ENCODE measurements around the gene PIN1. TPM values are rescaled to one million over a fixed set of nuclear protein-coding genes. Genes with fewer than 3 reads are reported as not detected.
"Not testable (repeated sequence)": the region's sequence is repeated elsewhere in the genome, so short reads cannot be mapped to it uniquely, and the experiment has no call there.

PIN1 gene
- polyA plus RNA-seq, 3 donors = 67.4 to 79.8 (median 68.3) TPM

DNA sequence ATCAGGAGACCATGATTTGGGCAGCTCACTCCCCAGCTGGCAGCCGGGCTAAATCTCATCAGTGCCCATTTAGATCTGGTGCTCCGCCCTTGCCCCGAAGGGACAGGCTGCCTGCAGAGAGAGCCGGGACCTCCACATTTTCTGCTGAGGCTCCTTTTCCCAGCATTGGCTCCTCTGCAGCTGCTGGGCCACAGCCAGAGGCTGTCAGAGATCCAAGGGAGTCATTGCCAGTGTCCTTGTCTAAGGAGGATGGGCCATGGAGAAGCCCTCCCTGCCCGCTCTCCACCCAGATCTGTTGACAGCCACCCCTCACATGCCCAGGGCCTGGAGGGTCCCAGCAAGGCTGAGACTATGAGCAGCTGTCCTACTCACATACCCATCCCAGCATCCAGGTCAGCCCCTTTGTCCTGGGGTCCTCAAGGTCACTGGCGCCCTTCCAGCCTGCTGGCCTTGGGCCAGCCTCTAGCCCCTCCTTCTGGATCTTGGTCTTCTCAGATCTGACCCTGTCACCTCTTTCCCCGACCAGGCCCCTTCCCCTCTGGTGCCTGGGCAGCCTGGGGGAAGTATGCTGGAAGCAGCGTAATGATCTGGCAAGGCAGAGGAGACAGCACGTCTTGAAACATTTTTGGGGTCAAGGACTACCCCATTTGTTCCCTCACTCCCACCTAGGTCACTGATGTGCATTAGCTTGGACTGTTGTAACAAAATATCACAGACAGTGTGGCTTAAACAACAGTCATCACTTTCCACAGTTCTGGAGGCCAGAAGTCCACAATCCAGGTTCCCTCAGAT, 7.9 kb downstream of the PIN1 start:
- Mint-ChIP-seq H3K36me3 (peaks cover 87 to 96% of the 10 kb centered on the region in 2 donors), H3K27ac (no peak overlapping the region), H3K4me3 (no peak overlapping the region), H3K4me1 (no peaks in the 10 kb centered on the region), H3K9me3 (peaks cover 21 to 28% (median 23%) of the 10 kb centered on the region in 7 donors), H3K27me3 (ENCODE audit: low read depth in 3 of 3) (peaks cover 0 to 3% (median 0%) of the 10 kb centered on the region in 3 donors)
- no peak for DNase-seq
- H3K27me3 ChIP-seq (ENCODE audit: control insufficient read depth in 2 of 2, insufficient read depth in 2 of 2, low read length in 2 of 2) = no peaks in the 10 kb centered on the region
- peaks cover 25 to 30% of the 10 kb centered on the region in 2 donors for H3K9me3 ChIP-seq (replicated peaks in 1 of 2; ENCODE audit: control insufficient read depth in 1 of 2, insufficient read depth in 1 of 2, low read length in 2 of 2)
- H3K27ac ChIP-seq (ENCODE audit: low read depth in 1 of 2, low read length in 2 of 2) = no peak overlapping the region
- intact Hi-C loops (cut with micrococcal nuclease) = no loop called here
- no peak overlapping the region for H3K4me3 ChIP-seq (replicated peaks in 1 of 3; ENCODE audit: low read depth in 2 of 3, low read length in 3 of 3)
- no peak overlapping the region for H2AFZ ChIP-seq (ENCODE audit: insufficient read depth, low read depth, low read length, poor library complexity, severe bottlenecking)
- TF ChIP-seq, protein P1, sequence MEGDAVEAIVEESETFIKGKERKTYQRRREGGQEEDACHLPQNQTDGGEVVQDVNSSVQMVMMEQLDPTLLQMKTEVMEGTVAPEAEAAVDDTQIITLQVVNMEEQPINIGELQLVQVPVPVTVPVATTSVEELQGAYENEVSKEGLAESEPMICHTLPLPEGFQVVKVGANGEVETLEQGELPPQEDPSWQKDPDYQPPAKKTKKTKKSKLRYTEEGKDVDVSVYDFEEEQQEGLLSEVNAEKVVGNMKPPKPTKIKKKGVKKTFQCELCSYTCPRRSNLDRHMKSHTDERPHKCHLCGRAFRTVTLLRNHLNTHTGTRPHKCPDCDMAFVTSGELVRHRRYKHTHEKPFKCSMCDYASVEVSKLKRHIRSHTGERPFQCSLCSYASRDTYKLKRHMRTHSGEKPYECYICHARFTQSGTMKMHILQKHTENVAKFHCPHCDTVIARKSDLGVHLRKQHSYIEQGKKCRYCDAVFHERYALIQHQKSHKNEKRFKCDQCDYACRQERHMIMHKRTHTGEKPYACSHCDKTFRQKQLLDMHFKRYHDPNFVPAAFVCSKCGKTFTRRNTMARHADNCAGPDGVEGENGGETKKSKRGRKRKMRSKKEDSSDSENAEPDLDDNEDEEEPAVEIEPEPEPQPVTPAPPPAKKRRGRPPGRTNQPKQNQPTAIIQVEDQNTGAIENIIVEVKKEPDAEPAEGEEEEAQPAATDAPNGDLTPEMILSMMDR (IDR thresholded peaks at IDR 0.05) = no peak
- peaks cover 7% of the 10 kb centered on the region for H4K20me1 ChIP-seq (ENCODE audit: insufficient read depth, low read length)
- H3K4me2 ChIP-seq (replicated peaks; ENCODE audit: extremely low read depth, low read length, poor library complexity, severe bottlenecking) = no peak overlapping the region
- H3K79me2 ChIP-seq (ENCODE audit: insufficient read depth, low read length) = peaks cover 32% of the 10 kb centered on the region
- 95% methylated on average over 6 of the region's 9 CpGs for WGBS (ENCODE audit: insufficient coverage)
- H3K36me3 ChIP-seq (replicated peaks in 1 of 2; ENCODE audit: control insufficient read depth in 1 of 2, insufficient read depth in 2 of 2, low read length in 2 of 2) = peaks cover 93 to 100% of the 10 kb centered on the region in 2 donors
- H3K4me1 ChIP-seq (ENCODE audit: control insufficient read depth in 1 of 2, insufficient read depth in 2 of 2, low read length in 2 of 2) = no peaks in the 10 kb centered on the region
- no peak overlapping the region for H3K9ac ChIP-seq (ENCODE audit: insufficient read depth, low read length, poor library complexity, severe bottlenecking)

- H3K4me1 ChIP-seq (ENCODE audit: control insufficient read depth in 1 of 2, insufficient read depth in 2 of 2, low read length in 2 of 2); H3K27me3 Mint-ChIP-seq (ENCODE audit: low read depth in 3 of 3); H3K27me3 ChIP-seq (ENCODE audit: control insufficient read depth in 2 of 2, insufficient read depth in 2 of 2, low read length in 2 of 2); H2AFZ ChIP-seq (ENCODE audit: insufficient read depth, low read depth, low read length, poor library complexity, severe bottlenecking); DNase-seq; H3K9ac ChIP-seq (ENCODE audit: insufficient read depth, low read length, poor library complexity, severe bottlenecking); H4K20me1 ChIP-seq (ENCODE audit: insufficient read depth, low read length); H3K27ac ChIP-seq (ENCODE audit: low read depth in 1 of 2, low read length in 2 of 2); H3K27ac Mint-ChIP-seq; H3K4me1 Mint-ChIP-seq; intact Hi-C loops (cut with micrococcal nuclease); H3K4me3 Mint-ChIP-seq; H3K4me2 ChIP-seq (replicated peaks; ENCODE audit: extremely low read depth, low read length, poor library complexity, severe bottlenecking); H3K4me3 ChIP-seq (replicated peaks in 1 of 3; ENCODE audit: low read depth in 2 of 3, low read length in 3 of 3): not testable (repeated sequence)
- peaks cover 25 to 30% of the 10 kb centered on the region in 2 donors for H3K9me3 ChIP-seq (replicated peaks in 1 of 2; ENCODE audit: control insufficient read depth in 1 of 2, insufficient read depth in 1 of 2, low read length in 2 of 2)
- H3K79me2 ChIP-seq (ENCODE audit: insufficient read depth, low read length) = peaks cover 27% of the 10 kb centered on the region
- Mint-ChIP-seq H3K36me3 (peaks cover 88 to 96% of the 10 kb centered on the region in 2 donors), H3K9me3 (peaks cover 21 to 28% (median 23%) of the 10 kb centered on the region in 7 donors)
- H3K36me3 ChIP-seq (replicated peaks in 1 of 2; ENCODE audit: control insufficient read depth in 1 of 2, insufficient read depth in 2 of 2, low read length in 2 of 2) = peaks cover 93 to 100% of the 10 kb centered on the region in 2 donors
- 92% methylated on average over 7 of the region's 12 CpGs for WGBS (ENCODE audit: insufficient coverage)
These were observed 8.6 kb downstream of the PIN1 start for GRCh38 chr19:9843626-9844273.

All from CD14-positive monocyte (primary cell).